GM12891 (cell line): ENCODE data around the gene CSGALNACT2.

Experiments
- POLR2A ChIP-seq: IDR thresholded peaks from 2 replicates; pipeline ENCODE4 v1.6.1; 2011; ENCODE audit warnings: low read depth, low read length, control low read depth
- TAF1 ChIP-seq: IDR thresholded peaks from 2 replicates; pipeline ENCODE4 v1.6.1; 2011; ENCODE audit warnings: low read depth, low read length, control low read depth

DNA sequence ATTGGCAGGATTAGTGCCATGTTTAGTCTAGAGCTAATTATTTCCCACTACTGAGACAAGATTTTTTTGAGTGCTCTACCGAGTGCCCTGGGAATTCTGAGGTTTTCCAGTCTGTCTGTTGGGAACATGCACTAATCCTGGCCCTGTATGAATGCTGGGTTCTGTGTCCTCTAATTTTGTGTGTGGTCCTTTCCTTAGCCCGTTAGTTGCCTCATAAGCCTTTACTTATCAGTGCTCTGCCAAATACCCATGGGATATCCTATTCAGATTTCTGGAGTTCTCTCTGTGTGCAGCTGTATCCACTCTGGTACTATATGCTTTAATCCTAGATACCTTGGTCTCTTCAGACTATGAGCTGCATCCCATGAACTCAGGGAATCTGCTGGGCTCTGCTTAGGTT lies 13.1 kb downstream of the CSGALNACT2 start:
- TF ChIP-seq TAF1 (no peak), POLR2A (no peak)
